Body of pancreas (tissue), 4 donors: Measurements from ENCODE around the gene COL18A1. TPM values are rescaled to one million over a fixed set of nuclear protein-coding genes. Genes with fewer than 3 reads are reported as not detected.

ENCODE experiments used
- ATAC-seq: fragments of 150-250 bp; one replicate; pipeline ENCODE4 v1.9.1; 2016
- DNase-seq, 4 donors: peaks; one replicate each; pipeline ENCODE4 v3.0.0-alpha.2; 2019
- H3K27ac ChIP-seq, 4 donors: fragments of 200-600 bp; sonication (generic); 1 replicate in 3 of 4; 2 replicates in 1 of 4; pipeline versions ENCODE4 v1.5.1 to v1.6.1; 2016 to 2019; ENCODE audit warnings: mild to moderate bottlenecking in 1 of 4, mixed read lengths in 1 of 4, moderate library complexity in 1 of 4
- H3K27me3 ChIP-seq, 2 donors: fragments of 200-600 bp; sonication (generic); one replicate each; pipeline ENCODE4 v1.6.0; 2016; ENCODE audit warnings: mild to moderate bottlenecking in 1 of 2
- H3K36me3 ChIP-seq, 2 donors: fragments of 200-600 bp; sonication (generic); replicated peaks in 1 of 2; 2 replicates each; pipeline ENCODE4 v1.5.1; 2016; ENCODE audit warnings: low read depth in 2 of 2; ENCODE audit not compliant: insufficient read depth in 1 of 2
- H3K4me1 ChIP-seq: fragments of 200-600 bp; sonication (generic); one replicate; pipeline ENCODE4 v1.6.0; 2016
- H3K4me3 ChIP-seq, 2 donors: fragments of 200-600 bp; sonication (generic); 1 replicate in 1 of 2; 2 replicates in 1 of 2; pipeline ENCODE4 v1.5.1; 2016 to 2019
- H3K9me3 ChIP-seq, 3 donors: fragments of 200-600 bp; sonication (generic); 1 replicate in 2 of 3; 2 replicates in 1 of 3; pipeline ENCODE4 v1.5.1; 2016
- CTCF ChIP-seq, 7 experiments: fragments of 450-650 bp in 4 of 7; fragments of 200-600 bp in 3 of 7; sonication (generic) in 3 of 7; IDR thresholded peaks; one replicate each; pipeline ENCODE4 v1.5.1; 2016 to 2019; ENCODE audit warnings: antibody characterized with exemption in 7 of 7
- POLR2A ChIP-seq, 3 donors: fragments of 450-650 bp; IDR thresholded peaks; one replicate each; pipeline ENCODE4 v1.6.1; 2016; ENCODE audit warnings: antibody characterized with exemption in 3 of 3, mild to moderate bottlenecking in 2 of 3
- WGBS, 2 donors: methylation state at CpG; one replicate each; pipeline ENCODE4 v1.1.5; 2017; 5-methylcytosine and 5-hydroxymethylcytosine counted together
- intact Hi-C: fragments of 100-400 bp; cut with DNase I; formaldehyde crosslinking; loops from one replicate; pipeline ENCODE4 v1.15.1; 2023
- total RNA-seq, 2 donors: library from RNA; depleted of rRNA; stranded (reverse); fragments of >200 nt; gene quantifications; one replicate each; pipeline ENCODE4 v1.1.0, GENCODE V29; 2016

COL18A1 gene
- total RNA-seq, 2 donors from 2014 or later, result 108 to 284 TPM

- WGBS, 2 donors, result 96 to 97% methylated on average over 51 to 52 of the region's 76 CpGs
Observed at GRCh38 chr21:45531393-45532215, 126.6 kb downstream of the COL18A1 start.

DNA sequence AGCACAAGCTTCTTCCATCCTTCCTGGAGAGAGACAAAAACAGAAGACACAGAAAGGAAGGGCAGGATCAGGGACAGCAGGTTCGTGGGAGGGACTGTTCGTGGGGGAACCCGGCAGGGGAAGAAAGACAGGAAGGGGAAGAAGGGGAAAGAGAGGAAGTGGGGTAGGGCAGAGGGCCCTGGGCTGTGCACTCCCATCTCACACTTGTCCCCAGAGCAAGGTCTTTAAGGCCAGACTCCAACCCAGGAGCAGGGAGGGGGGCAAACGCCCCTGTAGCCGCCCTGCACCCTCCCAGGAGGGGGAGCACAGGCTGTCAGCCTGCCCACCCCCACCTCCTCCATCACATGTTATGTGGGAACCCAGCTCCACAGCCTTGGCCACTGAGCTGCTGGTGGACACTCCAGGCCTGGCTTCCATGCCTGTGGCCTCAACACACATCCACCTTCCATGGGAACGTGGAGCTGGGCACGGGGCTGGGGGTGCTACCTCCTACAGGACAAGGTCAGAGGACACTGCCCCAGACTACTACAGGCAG is 127.9 kb downstream of the COL18A1 start:
- H3K4me3 ChIP-seq, result no peak overlapping the region
- no peaks in the 10 kb centered on the region for H3K27me3 ChIP-seq
- no peaks in the 10 kb centered on the region for H3K9me3 ChIP-seq
- ATAC-seq (no peak), DNase-seq (peak in 1 of 4 donors; percentile 1)
- no peaks in the 10 kb centered on the region for H3K36me3 ChIP-seq
- H3K27ac ChIP-seq, result peak overlapping the region in 1 of 4 donors; percentile 25
- WGBS, 2 donors, result 62 to 70% methylated on average over 5 to 7 of the region's 7 CpGs
- intact Hi-C loops, result no loop called here
- no peak for TF ChIP-seq CTCF (IDR thresholded peaks at IDR 0.05)
- no peak for TF ChIP-seq POLR2A (IDR thresholded peaks at IDR 0.05)
- no peaks in the 10 kb centered on the region for H3K4me1 ChIP-seq

More at GRCh38 chr21:45531393-45532215, 126.6 kb downstream of the COL18A1 start:
- TF ChIP-seq CTCF (IDR thresholded peaks at IDR 0.05) (no peak), POLR2A (IDR thresholded peaks at IDR 0.05) (no peak)
- intact Hi-C loops, result no loop called here
- H3K27ac ChIP-seq, result no peak overlapping the region
- no peaks in the 10 kb centered on the region for H3K4me1 ChIP-seq
- DNase-seq (peak in 1 of 4 donors; percentile 9), ATAC-seq (no peak)
- H3K36me3 ChIP-seq, result no peaks in the 10 kb centered on the region
- H3K9me3 ChIP-seq, result no peaks in the 10 kb centered on the region
- no peak overlapping the region for H3K4me3 ChIP-seq
- no peaks in the 10 kb centered on the region for H3K27me3 ChIP-seq

DNA sequence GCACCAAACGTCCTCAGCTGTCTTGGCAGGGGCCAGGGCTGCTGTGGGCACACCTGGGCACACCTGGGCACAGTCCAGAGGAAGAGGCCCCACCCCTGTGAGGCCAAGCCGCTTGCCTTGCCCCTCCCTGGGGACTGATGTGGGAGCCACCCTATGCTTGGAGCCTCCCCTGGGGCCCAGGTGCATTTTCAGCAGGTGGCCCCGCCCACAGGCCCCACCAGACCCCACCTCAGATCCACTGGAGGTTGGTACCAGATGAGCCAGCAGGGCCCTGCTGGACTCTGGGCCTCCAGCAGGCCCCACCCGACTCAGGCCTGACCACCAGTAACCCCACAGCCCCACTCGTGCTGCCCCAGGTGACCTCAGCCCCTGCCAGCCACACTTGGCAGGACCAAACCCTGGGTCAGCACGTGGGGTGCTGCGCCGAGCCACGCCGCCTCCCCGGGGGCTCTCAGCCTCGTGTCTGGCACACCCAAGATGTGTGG is 128.4 kb downstream of the COL18A1 start:
- TF ChIP-seq CTCF (IDR thresholded peaks at IDR 0.05) (no peak), POLR2A (IDR thresholded peaks at IDR 0.05) (no peak)
- 82% methylated on average over 11 of the region's 12 CpGs; no CpG with 5 or more reads in 1 of the 2 donors for WGBS, 2 donors
- DNase-seq (peak in 1 of 4 donors; percentile 11), ATAC-seq (no peak)
- no peaks in the 10 kb centered on the region for H3K36me3 ChIP-seq
- no peak overlapping the region for H3K4me3 ChIP-seq
- H3K9me3 ChIP-seq, result no peaks in the 10 kb centered on the region
- peak overlapping the region in 1 of 4 donors; percentile 25 for H3K27ac ChIP-seq
- no peaks in the 10 kb centered on the region for H3K4me1 ChIP-seq
- H3K27me3 ChIP-seq, result no peaks in the 10 kb centered on the region
- intact Hi-C loops, result no loop called here

GRCh38 chr21:45533846-45534635 is 129.1 kb downstream of the COL18A1 start:
- no peak overlapping the region for H3K4me3 ChIP-seq
- ATAC-seq, result no peak
- no peak for TF ChIP-seq POLR2A (IDR thresholded peaks at IDR 0.05)
- TF ChIP-seq CTCF (IDR thresholded peaks at IDR 0.05), result no peak
- intact Hi-C loops, result no loop called here
- no peaks in the 10 kb centered on the region for H3K27me3 ChIP-seq
- no peaks in the 10 kb centered on the region for H3K4me1 ChIP-seq
- peak in 1 of 4 donors; percentile 2 for DNase-seq
- H3K9me3 ChIP-seq, result no peaks in the 10 kb centered on the region
- H3K27ac ChIP-seq, result no peak overlapping the region
- 90% methylated on average over 20 of the region's 20 CpGs; no CpG with 5 or more reads in 1 of the 2 donors for WGBS, 2 donors
- H3K36me3 ChIP-seq, result no peaks in the 10 kb centered on the region
